Ovary (tissue), 9 donors: ENCODE data around the gene PYGB. TPM values are rescaled to one million over a fixed set of nuclear protein-coding genes. Genes with fewer than 3 reads are reported as not detected.
"Not testable (repeated sequence)": the region's sequence is repeated elsewhere in the genome, so short reads cannot be mapped to it uniquely, and the experiment has no call there.

Experiments used
- DNase-seq, 5 donors: peaks; one replicate each; pipeline ENCODE4 v3.0.0-alpha.2; 2019 to 2020
- H3K27ac ChIP-seq, 2 donors: fragments of 200-600 bp; one replicate each; pipeline versions ENCODE4 v1.5.1 to v1.8.0; 2019 to 2022
- H3K27me3 ChIP-seq: fragments of 200-600 bp; one replicate; pipeline ENCODE4 v1.8.0; 2022
- H3K36me3 ChIP-seq: fragments of 200-600 bp; sonication (generic); one replicate; pipeline ENCODE4 v1.5.1; 2019
- H3K4me1 ChIP-seq: one replicate; pipeline ENCODE4 v1.8.1; 2013; ENCODE audit warnings: mild to moderate bottlenecking, moderate library complexity; ENCODE audit not compliant: insufficient read depth
- H3K4me3 ChIP-seq: fragments of 200-600 bp; sonication (generic); one replicate; pipeline ENCODE4 v1.5.1; 2017
- H3K9me3 ChIP-seq, 2 donors: fragments of 200-600 bp in 1 of 2; sonication (generic) in 1 of 2; one replicate each; pipeline versions ENCODE4 v1.5.1 to v1.8.1; 2013 to 2019; ENCODE audit warnings: mild to moderate bottlenecking in 1 of 2, moderate library complexity in 1 of 2
- CTCF ChIP-seq, 3 donors: fragments of 450-650 bp in 2 of 3; fragments of 200-600 bp in 1 of 3; IDR thresholded peaks; one replicate each; pipeline versions ENCODE4 v1.5.1 to v1.8.0; 2016 to 2022; ENCODE audit warnings: antibody characterized with exemption in 3 of 3, mild to moderate bottlenecking in 1 of 3
- EP300 ChIP-seq: sonication (generic); formaldehyde crosslinking; IDR thresholded peaks from one replicate; pipeline ENCODE4 v1.6.1; 2017; ENCODE audit warnings: antibody characterized with exemption
- POLR2A ChIP-seq: fragments of 450-650 bp; IDR thresholded peaks from one replicate; pipeline ENCODE4 v1.6.1; 2017; ENCODE audit warnings: antibody characterized with exemption, mild to moderate bottlenecking, moderate library complexity
- WGBS, 3 donors: extraction: QIAGEN DNeasy Blood & Tissue Kit in 1 of 3; methylation state at CpG; one replicate each; pipeline versions ENCODE4 v1.1.5 to v1.1.7; 2013 to 2017; 5-methylcytosine and 5-hydroxymethylcytosine counted together
- intact Hi-C, 4 donors: fragments of 100-400 bp; cut with DNase I; formaldehyde crosslinking; loops; one replicate each; pipeline versions ENCODE4 v1.11.0 to v1.15.1; 2022 to 2023
- polyA plus RNA-seq, 2 donors: library from polyadenylated mRNA; stranded (reverse); fragments of 200-250 nt in 1 of 2; fragments of 350-450 nt in 1 of 2; fragmentation: Illumina TruSeq in 1 of 2; extraction: RNeasy Lipid Tissue Mini Kit (QIAGEN cat#74804) in 1 of 2; gene quantifications; one replicate each; pipeline ENCODE4 v1.2.3, GENCODE V29; 2013 to 2014
- total RNA-seq, 7 donors: library from RNA; depleted of rRNA in 2 of 7; stranded (reverse); fragments of >200 nt in 2 of 7; fragmentation: NEBNext Ultra II Directional in 3 of 7; extraction: Animal tissue kit (Norgen Biotek cat#: 25700) in 3 of 7; gene quantifications; one replicate each; pipeline versions ENCODE4 v1.1.0 to v1.2.4, GENCODE V29; 2016 to 2023
- donor health status: DM: no; HTN: no; CAD: no; lungs with moderate emphysema.
- donor health status: DM: no; HTN: no; CAD: no.
- donor health status: Bipolar disorder and iron deficiency.
- donor health status: DM: yes; HTN: yes; CAD: no.
- donor health status: DM: no; HTN: no; CAD: no.
- donor health status: DM: yes; HTN: yes; CAD: no.

PYGB gene
- total and polyA plus RNA-seq, 9 donors, result 23.1 to 54.2 (median 38.3) TPM

GRCh38 chr20:25309395-25310267 is 61.7 kb downstream of the PYGB start:
- Histone ChIP-seq H3K9me3 (no peaks in the 10 kb centered on the region), H3K36me3 (no peaks in the 10 kb centered on the region), H3K4me3 (no peak overlapping the region), H3K27me3 (no peaks in the 10 kb centered on the region), H3K27ac (peak overlapping the region; percentile 45 to 56), H3K4me1 (peaks cover 18% of the 10 kb centered on the region)
- intact Hi-C loops, result loop anchor here in 2 of 4 donors (5.0 to 10.0 kb wide), 2 partner anchors 65 to 83 kb away; partner anchors contain the start of genes ABHD12 (in 1 of the 2) and PYGB (in 1 of the 2)
- WGBS, 3 donors, result 53 to 60% (median 56%) methylated on average over 17 to 18 of the region's 18 CpGs
- DNase-seq, result peak in 4 of 5 donors; percentile 35 to 74 (median 50)
- TF ChIP-seq POLR2A (no peak), CTCF (IDR thresholded peaks at IDR 0.05) (no peak), EP300 (no peak)

- no peaks in the 10 kb centered on the region for H3K9me3 ChIP-seq
- peaks cover 18% of the 10 kb centered on the region for H3K4me1 ChIP-seq
- peak in 4 of 5 donors; percentile 39 to 61 (median 52) for DNase-seq
- peak in 2 of 3 donors; percentile 33 to 51 for TF ChIP-seq CTCF (IDR thresholded peaks at IDR 0.05)
- no peak for TF ChIP-seq POLR2A
- 14 to 20% (median 15%) methylated on average over 6 of the region's 6 CpGs for WGBS, 3 donors
- H3K27me3 ChIP-seq, result no peaks in the 10 kb centered on the region
- H3K4me3 ChIP-seq, result peak overlapping the region; percentile 15
- intact Hi-C loops, result loop anchor here in 1 of 4 donors (5.0 kb wide), 1 partner anchor 82 kb away; the partner anchor contains the start of gene ABHD12
- no peaks in the 10 kb centered on the region for H3K36me3 ChIP-seq
- peak overlapping the region; percentile 45 to 56 for H3K27ac ChIP-seq
These were observed 62.5 kb downstream of the PYGB start for GRCh38 chr20:25310268-25310920.

GRCh38 chr20:25310921-25311728 is 63.2 kb downstream of the PYGB start:
- peak overlapping the region; percentile 15 for H3K4me3 ChIP-seq
- TF ChIP-seq POLR2A (no peak), CTCF (IDR thresholded peaks at IDR 0.05) (no peak), EP300 (no peak)
- peaks cover 18% of the 10 kb centered on the region for H3K4me1 ChIP-seq
- intact Hi-C loops, result loop anchor here in 1 of 4 donors (5.0 kb wide), 1 partner anchor 81 kb away; the partner anchor contains the start of gene ABHD12
- 39 to 49% (median 39%) methylated on average over 6 of the region's 6 CpGs for WGBS, 3 donors
- peak in 2 of 5 donors; percentile 17 to 33 for DNase-seq
- H3K9me3 ChIP-seq, result no peaks in the 10 kb centered on the region
- no peaks in the 10 kb centered on the region for H3K36me3 ChIP-seq
- peak overlapping the region in 1 of 2 donors; percentile 56 for H3K27ac ChIP-seq
- H3K27me3 ChIP-seq, result no peaks in the 10 kb centered on the region

GRCh38 chr20:25312716-25313115 is 64.8 kb downstream of the PYGB start:
- WGBS, 3 donors, result 81 to 97% (median 95%) methylated on average over 17 to 29 of the region's 33 CpGs
- intact Hi-C loops, result loop anchor here in 1 of 4 donors (5.0 kb wide), 1 partner anchor 80 kb away; the partner anchor contains the start of gene ABHD12
- peaks cover 18% of the 10 kb centered on the region for H3K4me1 ChIP-seq
- not testable (repeated sequence) for H3K4me3 ChIP-seq, H3K27me3 ChIP-seq, H3K9me3 ChIP-seq, H3K27ac ChIP-seq, H3K36me3 ChIP-seq
- peak in 1 of 5 donors; percentile 24 for DNase-seq
